COLO668 (cell line): Measurements from ENCODE around the gene CCDC74B.
"Not testable (repeated sequence)": the region's sequence is repeated elsewhere in the genome, so short reads cannot be mapped to it uniquely, and the experiment has no call there.

Experiments
- DNase-seq: peaks from one replicate; lab custom pipeline; 2025; ENCODE audit not compliant: unreplicated experiment; lab: John Stamatoyannopoulos, UW

Gene CCDC74B

GRCh38 chr2:130166611-130167010, 21.7 kb upstream of the CCDC74B start:
- DNase-seq, result not testable (repeated sequence)

GRCh38 chr2:130165293-130166016, 20.5 kb upstream of the CCDC74B start:
- DNase-seq, result no peak

GRCh38 chr2:130162968-130163367, 18.1 kb upstream of the CCDC74B start:
- no peak for DNase-seq

DNA sequence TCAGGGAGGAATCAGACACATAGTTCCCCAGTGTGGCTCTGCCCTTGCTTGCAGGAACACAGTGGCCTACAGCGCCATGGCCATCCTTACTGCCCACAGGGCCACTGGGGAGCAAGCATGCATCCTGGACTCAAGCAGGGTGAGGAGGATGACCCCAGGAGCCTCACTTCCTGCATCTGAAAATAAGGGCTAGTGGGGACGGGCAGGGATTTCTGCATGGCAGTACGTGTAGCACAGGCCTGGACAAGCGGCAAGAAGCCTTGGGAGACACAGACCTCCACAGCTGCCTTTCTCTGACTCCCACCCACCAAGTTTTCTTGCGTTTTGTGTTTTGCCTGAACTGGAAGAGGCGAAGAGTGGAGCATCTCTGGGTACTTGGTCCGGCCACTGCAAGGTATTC, 17.6 kb upstream of the CCDC74B start:
- not testable (repeated sequence) for DNase-seq

GRCh38 chr2:130160838-130161705, 16.2 kb upstream of the CCDC74B start:
- DNase-seq, result not testable (repeated sequence)

DNA sequence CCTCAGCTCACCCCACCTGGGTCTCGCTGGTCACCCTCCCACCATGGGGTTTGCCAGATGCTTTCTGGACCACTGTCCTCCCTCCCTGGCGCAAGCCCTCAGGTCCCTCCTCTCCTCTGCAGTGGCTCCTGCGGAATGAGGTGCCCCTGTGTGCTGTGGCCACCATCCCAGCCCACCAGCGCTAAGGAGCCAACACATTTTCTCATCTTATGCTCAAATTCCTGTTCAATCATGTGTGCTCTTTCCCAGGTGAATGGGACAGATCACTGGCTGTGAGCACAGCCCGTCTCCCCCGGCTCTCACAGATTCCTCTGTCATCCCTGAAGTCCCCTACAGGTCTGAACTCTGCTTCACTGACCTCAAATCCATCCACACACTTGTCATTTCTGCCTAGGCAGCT, 15.2 kb upstream of the CCDC74B start:
- no peak for DNase-seq

- DNase-seq, result not testable (repeated sequence)
Measured at GRCh38 chr2:130159376-130159775, 14.5 kb upstream of the CCDC74B start.

DNA sequence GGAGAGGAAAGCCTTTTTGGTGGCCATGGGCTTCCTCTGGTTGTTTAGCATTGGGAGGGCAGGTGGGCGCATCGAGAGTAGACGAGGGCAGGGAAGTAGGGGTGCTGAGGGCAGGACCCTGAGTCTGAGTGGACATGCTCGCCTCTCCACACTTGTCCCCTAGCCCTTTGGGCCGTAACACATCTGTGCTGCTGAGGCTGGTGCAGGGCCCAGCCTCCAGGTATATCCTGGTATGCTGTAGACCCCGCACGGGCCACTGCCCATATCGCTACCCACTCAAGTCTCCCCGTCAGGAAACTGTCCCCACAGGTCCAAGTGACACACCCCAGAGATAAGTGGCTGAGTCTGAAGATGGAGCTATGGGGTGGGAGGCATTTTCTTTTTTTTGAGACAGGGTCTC, 13.7 kb upstream of the CCDC74B start:
- no peak for DNase-seq

GRCh38 chr2:130157825-130158514, 13.1 kb upstream of the CCDC74B start:
- DNase-seq, result not testable (repeated sequence)

DNA sequence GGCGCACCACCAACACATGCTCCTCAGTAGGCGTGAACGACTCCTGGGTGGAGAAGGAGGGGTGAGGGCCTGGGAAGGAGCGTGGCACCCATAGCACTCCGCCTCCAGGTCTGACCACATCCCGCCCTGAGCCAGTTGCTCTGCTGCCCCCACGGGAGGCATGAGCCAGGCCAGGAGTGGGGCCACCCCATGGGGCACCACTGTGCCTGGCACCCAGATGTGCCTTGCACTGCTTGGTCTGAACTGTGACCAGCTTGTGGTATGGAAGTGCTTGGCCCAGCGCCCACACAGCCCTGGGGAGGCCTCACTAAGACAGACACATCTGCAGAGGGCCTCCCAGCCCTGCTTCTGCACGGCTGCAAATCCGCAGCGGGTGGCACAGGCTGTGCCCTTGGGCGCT, 12.4 kb upstream of the CCDC74B start:
- DNase-seq, result not testable (repeated sequence)

- DNase-seq, result no peak
Measured at GRCh38 chr2:130156624-130157004, 11.7 kb upstream of the CCDC74B start.

GRCh38 chr2:130155956-130156623, 11.2 kb upstream of the CCDC74B start:
- peak; percentile 14 for DNase-seq

GRCh38 chr2:130154773-130155765, 10.2 kb upstream of the CCDC74B start:
- DNase-seq, result no peak

GRCh38 chr2:130154423-130154770, 9.5 kb upstream of the CCDC74B start:
- not testable (repeated sequence) for DNase-seq

GRCh38 chr2:130153721-130154422, 9.0 kb upstream of the CCDC74B start:
- DNase-seq, result not testable (repeated sequence)

DNA sequence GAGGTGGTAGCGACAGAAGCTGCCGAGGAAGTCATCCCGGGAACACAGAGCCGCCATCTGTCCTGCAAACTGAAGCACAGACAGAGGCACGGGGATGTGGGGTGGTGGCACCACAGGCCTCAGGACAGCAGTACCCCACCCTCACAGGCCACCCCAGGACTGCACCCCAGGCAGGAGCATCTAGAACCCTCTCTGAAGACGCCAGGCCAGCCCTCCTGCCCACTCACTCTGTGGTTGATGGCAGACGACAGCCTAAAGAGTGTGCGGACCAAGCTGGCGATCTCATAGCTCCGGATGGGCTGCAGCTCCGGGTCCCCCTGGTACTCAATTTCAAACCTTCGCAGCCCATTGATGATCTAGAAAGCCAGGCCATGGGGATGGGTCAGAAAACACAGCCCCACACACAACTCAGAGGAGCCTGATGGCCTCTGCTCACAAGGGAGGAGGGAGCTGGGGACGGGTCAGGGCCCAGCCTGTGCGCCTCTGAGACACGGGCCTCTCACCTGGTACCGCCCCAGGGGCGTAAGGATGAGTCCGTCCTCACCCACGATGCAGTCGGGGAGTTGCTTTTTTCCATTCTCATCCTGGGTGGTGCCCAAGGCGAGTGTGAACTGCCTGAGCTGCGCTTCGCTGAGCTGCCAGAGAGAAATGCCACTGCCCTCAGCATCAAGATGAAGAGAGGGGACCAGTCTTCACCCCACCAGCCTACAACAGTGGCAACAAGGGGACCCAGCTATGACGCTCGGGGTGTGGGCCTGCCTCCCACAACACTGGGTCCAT, 8.1 kb upstream of the CCDC74B start:
- no peak for DNase-seq

GRCh38 chr2:130152136-130152815, 7.4 kb upstream of the CCDC74B start:
- not testable (repeated sequence) for DNase-seq

DNA sequence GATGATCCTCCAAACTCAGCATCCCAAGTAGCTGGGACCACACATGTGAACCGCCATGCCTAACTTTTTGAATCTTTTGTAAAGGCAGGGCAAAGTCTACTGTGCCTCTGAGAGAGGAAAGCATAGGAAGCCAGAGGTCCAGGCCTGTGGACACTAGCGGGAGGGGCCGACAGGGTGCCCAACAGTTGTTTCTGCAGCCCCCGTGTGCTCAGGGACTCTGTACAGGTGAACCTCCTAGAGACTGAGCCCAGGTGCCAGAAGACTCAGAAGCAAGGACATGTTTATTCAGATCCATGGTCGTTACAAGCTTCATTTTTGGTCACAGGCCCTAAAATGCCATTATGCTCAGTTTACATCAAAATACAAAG, 6.2 kb upstream of the CCDC74B start:
- not testable (repeated sequence) for DNase-seq
